Heart left ventricle (tissue), 13 donors: ENCODE data around the gene AIFM1.

Experiments used
- POLR2A ChIP-seq, 2 donors: fragments of 450-650 bp; IDR thresholded peaks; one replicate each; pipeline ENCODE4 v1.6.1; 2017; ENCODE audit warnings: antibody characterized with exemption in 2 of 2, mild to moderate bottlenecking in 2 of 2, moderate library complexity in 2 of 2
- TF ChIP-seq, protein P1 (sequence below), 12 donors: fragments of 200-600 bp; sonication (generic) in 4 of 12; IDR thresholded peaks; one replicate each; pipeline versions ENCODE4 v1.5.0 to v1.8.0; 2018 to 2022; ENCODE audit warnings: antibody characterized with exemption in 12 of 12, mild to moderate bottlenecking in 5 of 12
- donor health status: ischemic (EF 13 %, LVEDD 7.1; RV severe dilation, severe dysfunction).
- donor health status: DM: no; HTN: yes; CAD: no.
- donor health status: DM: no; HTN: no; CAD: no.
- donor health status: ischemic (EF 25% LVEDD 6.9; RV normal size, moderate dysfunction).
- donor health status: ischemic (EF 25% LVEDD 5.7; RV mildly dilated, moderate dysfunction).
- donor health status: ischemic (EF 35%, LVEDD 5.7; RV mildly dilated, moderate dysfunction).
- donor health status: nonischemic (EF 11% LVEDD 7.7; RV severe dilation, severe dysfunction).
- donor health status: DM: yes; HTN: yes; CAD: no.
- donor health status: PGD.
- donor health status: ischemic (EF 29% LVEDD 5.4; RV normal size, mild dysfunction).
- donor health status: nonischemic (EF 23%, LVEDD 6.1; RV moderate dilation, normal function).

DNA sequence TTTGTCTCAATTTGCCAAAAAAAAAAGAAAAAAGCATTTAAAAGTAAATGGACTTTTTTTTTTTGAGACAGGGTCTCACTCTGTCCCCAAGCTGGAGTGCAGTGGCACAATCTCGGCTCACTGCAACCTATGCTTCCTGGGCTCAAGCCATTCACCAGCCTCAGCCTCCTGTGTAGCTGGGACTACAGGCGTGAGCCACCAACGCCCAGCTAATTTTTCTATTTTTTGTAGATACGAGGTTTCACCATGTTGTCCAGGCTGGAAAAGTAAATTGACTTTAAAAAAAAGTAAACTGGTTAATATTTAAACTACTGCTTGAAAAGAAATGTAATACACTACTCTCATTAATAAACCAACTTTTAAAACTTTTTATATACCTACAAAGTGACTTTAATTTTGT, 5.9 kb downstream of the AIFM1 start:
- TF ChIP-seq, protein P1, sequence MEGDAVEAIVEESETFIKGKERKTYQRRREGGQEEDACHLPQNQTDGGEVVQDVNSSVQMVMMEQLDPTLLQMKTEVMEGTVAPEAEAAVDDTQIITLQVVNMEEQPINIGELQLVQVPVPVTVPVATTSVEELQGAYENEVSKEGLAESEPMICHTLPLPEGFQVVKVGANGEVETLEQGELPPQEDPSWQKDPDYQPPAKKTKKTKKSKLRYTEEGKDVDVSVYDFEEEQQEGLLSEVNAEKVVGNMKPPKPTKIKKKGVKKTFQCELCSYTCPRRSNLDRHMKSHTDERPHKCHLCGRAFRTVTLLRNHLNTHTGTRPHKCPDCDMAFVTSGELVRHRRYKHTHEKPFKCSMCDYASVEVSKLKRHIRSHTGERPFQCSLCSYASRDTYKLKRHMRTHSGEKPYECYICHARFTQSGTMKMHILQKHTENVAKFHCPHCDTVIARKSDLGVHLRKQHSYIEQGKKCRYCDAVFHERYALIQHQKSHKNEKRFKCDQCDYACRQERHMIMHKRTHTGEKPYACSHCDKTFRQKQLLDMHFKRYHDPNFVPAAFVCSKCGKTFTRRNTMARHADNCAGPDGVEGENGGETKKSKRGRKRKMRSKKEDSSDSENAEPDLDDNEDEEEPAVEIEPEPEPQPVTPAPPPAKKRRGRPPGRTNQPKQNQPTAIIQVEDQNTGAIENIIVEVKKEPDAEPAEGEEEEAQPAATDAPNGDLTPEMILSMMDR (IDR thresholded peaks at IDR 0.05) = no peak
- no peak for TF ChIP-seq POLR2A (IDR thresholded peaks at IDR 0.05)
